GM21367 (cell line): ENCODE results near the gene MARS2.
"Not testable (repeated sequence)": the region's sequence is repeated elsewhere in the genome, so short reads cannot be mapped to it uniquely, and the experiment has no call there.

Experiments used
- ATAC-seq: cut with Tn5 transposase; IDR thresholded peaks from one replicate; pipeline ENCODE4 v1.9.1; 2021; ENCODE audit not compliant: unreplicated experiment

The MARS2 gene

GRCh38 chr2:197705121-197705911 lies at the start of gene MARS2:
Gene MARS2 (plus strand): TSS chr2:197705369. CDS start chr2:197705406, 37 bp downstream.
- ATAC-seq = peak; percentile 78

GRCh38 chr2:197657562-197657961 lies 47.6 kb upstream of the MARS2 start:
- no peak for ATAC-seq

GRCh38 chr2:197661626-197662025 lies 43.5 kb upstream of the MARS2 start:
- ATAC-seq = no peak

- ATAC-seq = no peak
These were observed 38.9 kb upstream of the MARS2 start for GRCh38 chr2:197666277-197666676.

GRCh38 chr2:197668296-197668695 lies 36.9 kb upstream of the MARS2 start:
- no peak for ATAC-seq

GRCh38 chr2:197669077-197669476 lies 36.1 kb upstream of the MARS2 start:
- no peak for ATAC-seq

- no peak for ATAC-seq
These were observed 32.7 kb upstream of the MARS2 start for GRCh38 chr2:197672371-197672893.

- ATAC-seq = no peak
These were observed 32.1 kb upstream of the MARS2 start for GRCh38 chr2:197673106-197673505.

- no peak for ATAC-seq
These were observed 31.6 kb upstream of the MARS2 start for GRCh38 chr2:197673606-197674005.

- no peak for ATAC-seq
These were observed 31.1 kb upstream of the MARS2 start for GRCh38 chr2:197674060-197674459.

GRCh38 chr2:197674591-197674990 lies 30.6 kb upstream of the MARS2 start:
- no peak for ATAC-seq

GRCh38 chr2:197675246-197675645 lies 29.9 kb upstream of the MARS2 start, which contains the start of gene RFTN2:
Gene RFTN2 (minus strand): TSS chr2:197675587. CDS start chr2:197675458, 129 bp downstream.
- no peak for ATAC-seq

- ATAC-seq = no peak
These were observed 29.4 kb upstream of the MARS2 start for GRCh38 chr2:197675711-197676188.

GRCh38 chr2:197677056-197677455 lies 28.1 kb upstream of the MARS2 start:
- no peak for ATAC-seq

GRCh38 chr2:197677483-197677882 lies 27.7 kb upstream of the MARS2 start:
- ATAC-seq = no peak

GRCh38 chr2:197695206-197695605 lies 10.0 kb upstream of the MARS2 start:
- not testable (repeated sequence) for ATAC-seq

- ATAC-seq = not testable (repeated sequence)
These were observed 9.2 kb upstream of the MARS2 start for GRCh38 chr2:197695971-197696370.

- not testable (repeated sequence) for ATAC-seq
These were observed 8.6 kb upstream of the MARS2 start for GRCh38 chr2:197696571-197696970.

- not testable (repeated sequence) for ATAC-seq
These were observed 5.4 kb upstream of the MARS2 start for GRCh38 chr2:197699724-197700123.

- ATAC-seq = no peak
These were observed 4.2 kb upstream of the MARS2 start for GRCh38 chr2:197700960-197701359.

- ATAC-seq = peak; percentile 26
These were observed 592 bp upstream of the MARS2 start for GRCh38 chr2:197704434-197705120.
